ENCODE results near the gene C14orf132.

C14orf132 gene

GRCh38 chr14:96084796-96085195 lies 45.6 kb downstream of the C14orf132 start:
- DNase-seq = peak; percentile 34

- DNase-seq = peak; percentile 48
Observed at GRCh38 chr14:96085369-96085768, 46.2 kb downstream of the C14orf132 start.

- peak; percentile 28 for DNase-seq
Observed at GRCh38 chr14:96086032-96086431, 46.9 kb downstream of the C14orf132 start.

- peak; percentile 33 for DNase-seq
Observed at GRCh38 chr14:96086574-96087077, 47.5 kb downstream of the C14orf132 start.

- peak; percentile 22 for DNase-seq
Observed at GRCh38 chr14:96088074-96088473, 48.9 kb downstream of the C14orf132 start.

GRCh38 chr14:96088481-96088880 lies 49.3 kb downstream of the C14orf132 start:
- DNase-seq = peak; percentile 13

- DNase-seq = no peak
Observed at GRCh38 chr14:96088911-96089310, 49.7 kb downstream of the C14orf132 start.

GRCh38 chr14:96089401-96089800 lies 50.2 kb downstream of the C14orf132 start:
- DNase-seq = peak; percentile 30

- DNase-seq = peak; percentile 36
Observed at GRCh38 chr14:96090441-96091148, 51.4 kb downstream of the C14orf132 start.

- DNase-seq = peak; percentile 58
Observed at GRCh38 chr14:96091149-96091693, 52.1 kb downstream of the C14orf132 start.

GRCh38 chr14:96091941-96092411 lies 52.8 kb downstream of the C14orf132 start:
- peak; percentile 31 for DNase-seq

- DNase-seq = peak; percentile 3
Observed at GRCh38 chr14:96092936-96093335, 53.8 kb downstream of the C14orf132 start.

GRCh38 chr14:96094211-96094610 lies 55.0 kb downstream of the C14orf132 start:
- DNase-seq = peak; percentile 16

- peak; percentile 28 for DNase-seq
Observed at GRCh38 chr14:96094656-96095055, 55.5 kb downstream of the C14orf132 start.

- DNase-seq = no peak
Observed at GRCh38 chr14:96095058-96095457, 55.9 kb downstream of the C14orf132 start.

- peak; percentile 45 for DNase-seq
Observed at GRCh38 chr14:96095581-96096476, 56.7 kb downstream of the C14orf132 start.

- DNase-seq = peak; percentile 45
Observed at GRCh38 chr14:96096639-96097610, 57.8 kb downstream of the C14orf132 start.

- DNase-seq = peak; percentile 34
Observed at GRCh38 chr14:96097752-96098151, 58.6 kb downstream of the C14orf132 start.

GRCh38 chr14:96098309-96098998 lies 59.3 kb downstream of the C14orf132 start:
- DNase-seq = peak; percentile 46

GRCh38 chr14:96098999-96099335 lies 59.8 kb downstream of the C14orf132 start:
- no peak for DNase-seq

Measured in activated effector memory CD4-positive, alpha-beta T cell treated with anti-CD3 and anti-CD28 coated beads, Interleukin-2, amount 50 U/mL, for 16 hours (primary cell).